ENCODE results near the gene CDH23.
A peak's percentile ranks its signal among the peaks of the same experiment; 100 is the strongest.

CDH23 gene

DNA sequence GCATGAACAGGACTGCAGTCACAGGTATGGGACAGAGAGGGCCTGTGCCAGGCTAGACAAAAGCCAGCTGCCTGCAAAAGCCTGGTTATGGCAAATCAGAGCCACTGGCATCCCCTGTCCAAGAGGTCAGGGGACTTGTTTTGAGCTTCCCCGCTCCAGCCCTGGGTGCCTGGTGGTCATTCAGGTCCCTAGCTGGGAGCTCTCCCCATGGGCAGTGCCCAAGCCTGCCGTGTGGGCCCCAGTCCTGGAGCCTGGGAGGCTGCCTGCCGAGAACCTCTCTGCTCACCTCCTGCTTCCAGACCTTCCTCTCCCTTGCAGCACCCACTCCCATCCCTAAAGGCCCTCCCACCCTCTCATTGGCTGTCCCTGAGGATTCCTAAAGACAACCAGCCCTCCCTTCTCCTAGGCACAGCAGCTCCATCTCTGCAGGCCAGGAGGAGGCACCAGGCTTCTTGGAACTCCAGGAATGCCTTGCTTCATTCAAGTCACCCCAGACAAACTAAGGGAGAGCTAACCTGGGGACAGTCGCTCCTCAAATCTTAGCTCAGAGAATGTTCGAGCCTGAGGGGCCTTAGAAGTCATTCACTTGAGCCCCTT, 172.3 kb downstream of the CDH23 start:
- TF ChIP-seq POLR2A (IDR thresholded peaks at IDR 0.05; ENCODE audit: low read length) (no peak), GATA1 (IDR thresholded peaks at IDR 0.05; ENCODE audit: low read depth, low read length) (no peak)
- DNase-seq = no peak

DNA sequence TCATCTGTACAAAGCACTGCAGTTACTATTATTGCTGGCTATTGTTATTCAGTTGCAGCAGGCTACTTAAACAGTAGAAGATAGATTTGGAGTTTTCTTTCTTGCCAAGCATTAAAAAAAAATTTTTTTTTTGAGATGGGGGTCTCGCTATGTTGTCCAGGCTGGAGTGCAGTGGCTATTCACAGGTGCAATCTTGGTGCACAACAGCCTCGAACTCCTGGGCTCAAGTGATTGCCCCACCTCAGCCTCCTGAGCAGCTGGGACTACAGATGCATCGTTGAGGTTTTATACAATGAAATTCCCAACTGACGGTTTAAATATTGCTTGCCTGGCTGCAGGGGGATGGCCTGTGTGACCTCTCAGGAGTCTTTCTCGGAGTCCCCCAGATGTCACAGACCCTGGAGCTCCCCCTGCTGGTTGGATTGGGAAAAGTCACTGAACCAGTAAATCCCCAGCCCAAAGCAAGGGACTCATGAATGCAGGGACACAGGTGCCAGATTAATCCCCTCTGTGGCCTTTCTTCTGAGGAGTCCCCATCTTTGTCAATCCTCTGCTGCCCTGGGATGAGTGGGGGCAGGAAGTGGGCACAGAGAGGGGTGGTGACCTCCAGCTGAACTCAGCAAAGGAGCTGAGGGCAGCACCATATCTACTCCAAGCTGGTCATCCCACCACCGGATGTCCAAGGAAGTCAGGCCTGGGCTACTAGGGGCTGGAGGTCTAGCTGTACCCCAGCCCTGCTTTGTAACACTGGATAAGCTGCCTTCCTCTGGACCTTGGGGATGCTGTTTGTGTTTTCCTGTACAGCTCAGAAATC, 173.3 kb downstream of the CDH23 start:
- TF ChIP-seq POLR2A (IDR thresholded peaks at IDR 0.05; ENCODE audit: low read length) (no peak), GATA1 (IDR thresholded peaks at IDR 0.05; ENCODE audit: low read depth, low read length) (no peak)

DNA sequence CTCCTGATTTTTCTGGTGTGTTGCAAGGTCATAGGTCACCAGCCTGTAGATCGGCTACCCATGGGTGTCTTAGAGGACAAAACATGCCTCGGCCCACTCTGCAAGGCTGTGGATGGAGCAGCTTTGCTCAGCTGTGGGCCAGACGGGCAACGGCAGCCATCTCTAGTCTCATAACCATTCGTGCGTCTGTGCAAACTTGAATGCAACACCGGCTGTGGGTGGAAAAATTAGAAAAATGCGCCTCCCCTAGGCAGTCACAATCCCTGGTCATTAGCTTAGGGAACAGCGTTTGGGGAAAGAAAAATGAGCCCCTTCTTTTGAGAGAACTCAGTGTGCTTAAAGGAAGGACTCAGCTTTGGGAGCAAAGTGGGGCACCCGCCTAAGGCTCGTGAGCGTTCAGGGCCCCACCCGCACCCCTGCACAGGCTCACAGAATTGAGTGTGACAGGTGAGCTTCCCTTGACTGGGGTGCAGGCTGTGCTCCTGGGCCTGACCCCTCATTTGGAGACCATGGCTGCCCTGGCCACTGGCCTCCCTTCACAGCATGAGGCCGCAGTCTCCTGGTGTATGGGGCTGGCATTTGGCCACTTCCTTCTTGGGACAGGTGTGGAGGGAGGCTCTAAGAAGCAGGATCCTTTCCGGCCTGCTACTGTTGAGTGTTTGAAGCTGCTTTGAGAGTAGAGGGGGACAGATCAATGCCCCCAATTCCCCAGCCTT, 174.9 kb downstream of the CDH23 start:
- DNase-seq = no peak
- TF ChIP-seq GATA1 (IDR thresholded peaks at IDR 0.05; ENCODE audit: low read depth, low read length) (no peak), POLR2A (IDR thresholded peaks at IDR 0.05; ENCODE audit: low read length) (no peak)

More for the DNA sequence above, 173.3 kb downstream of the CDH23 start:
- DNase-seq = peak; percentile 58 to 78

DNA sequence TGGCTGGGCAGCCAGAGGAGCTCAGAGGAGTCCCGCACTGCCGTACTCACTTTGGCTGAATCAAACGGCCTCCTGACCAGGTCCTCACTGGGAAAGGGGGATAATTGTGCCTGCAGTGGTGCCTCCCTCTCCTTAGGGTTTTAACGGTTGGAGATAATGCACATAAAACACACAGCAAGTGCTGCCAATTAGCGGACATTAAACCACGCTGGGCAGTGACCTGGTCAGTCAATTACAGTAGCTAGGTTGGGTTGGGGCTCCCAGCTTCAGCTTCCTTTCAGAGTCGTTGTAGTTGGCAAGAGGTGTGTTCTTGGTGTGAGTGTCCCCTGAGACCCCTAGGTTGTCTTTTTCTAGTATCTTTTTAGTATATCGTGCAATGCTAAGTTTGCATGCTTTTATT, 176.2 kb downstream of the CDH23 start:
- no peak for DNase-seq
- TF ChIP-seq POLR2A (IDR thresholded peaks at IDR 0.05; ENCODE audit: low read length) = no peak
- TF ChIP-seq GATA1 (IDR thresholded peaks at IDR 0.05; ENCODE audit: low read depth, low read length) = no peak

DNA sequence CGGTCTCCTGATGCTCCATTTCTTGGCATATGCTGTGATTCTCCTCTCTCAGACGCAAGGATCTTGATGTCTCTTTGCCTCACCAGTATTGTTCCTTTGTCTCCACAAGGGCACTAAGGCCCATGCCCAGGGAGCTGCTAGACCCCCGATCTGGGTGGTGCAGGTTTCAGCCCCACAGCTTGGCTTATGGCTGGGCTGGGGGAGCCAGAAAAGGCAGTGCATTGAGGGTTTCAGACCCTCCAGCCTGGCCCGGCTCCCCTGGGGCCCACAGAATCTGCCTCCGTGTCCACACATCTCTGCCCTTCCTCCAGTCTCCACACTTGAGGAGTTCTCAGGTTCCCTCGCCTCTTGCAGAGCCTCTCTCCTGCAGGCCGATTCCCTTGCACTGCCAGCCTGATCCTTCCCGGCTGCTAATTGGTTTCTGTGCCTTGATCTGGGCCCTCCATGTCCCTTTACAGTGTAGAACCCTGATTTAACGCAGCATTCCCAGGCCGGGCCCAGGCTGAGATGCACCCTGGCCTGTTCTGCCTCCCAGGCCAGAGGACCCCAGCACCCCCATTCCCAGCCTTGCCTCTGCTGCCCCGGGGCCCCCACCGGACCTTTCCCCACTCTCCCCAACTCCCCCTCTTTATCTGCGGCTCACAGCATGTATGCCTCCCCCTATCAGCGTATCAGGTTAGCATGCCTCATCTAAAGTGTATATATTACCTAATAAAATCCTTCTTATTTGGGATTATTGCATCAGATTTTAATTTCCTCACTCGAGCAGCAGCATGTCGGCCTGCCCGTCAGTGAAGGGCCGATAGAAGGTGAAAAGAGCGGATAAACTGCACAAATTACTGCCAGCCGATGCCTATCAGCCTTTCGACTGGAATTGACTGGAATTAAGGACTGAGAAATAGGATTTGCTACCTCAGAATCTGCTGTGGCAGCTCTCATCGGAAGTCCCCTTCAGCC, 177.1 kb downstream of the CDH23 start:
- no peak for DNase-seq
- TF ChIP-seq POLR2A (IDR thresholded peaks at IDR 0.05; ENCODE audit: low read length) = no peak

DNA sequence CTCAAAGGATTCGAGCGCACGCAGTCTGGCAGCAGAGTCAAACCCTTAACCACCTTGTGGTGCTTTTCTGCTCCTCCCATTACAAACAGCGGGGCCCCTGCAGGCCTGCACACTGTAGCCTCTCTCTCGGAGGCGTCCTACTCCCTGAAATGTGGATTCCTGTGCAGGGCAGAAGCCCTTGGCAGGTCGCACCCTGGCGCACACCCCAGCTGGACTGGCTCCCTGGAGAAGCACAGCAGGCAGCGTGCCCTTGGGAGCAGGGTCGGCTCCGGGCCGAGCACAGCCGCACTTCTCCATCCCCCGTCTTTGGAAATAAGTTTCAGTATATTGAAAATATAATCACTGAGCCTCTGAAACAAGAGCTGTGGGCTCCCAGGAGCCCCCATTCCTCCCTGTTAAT, 178.7 kb downstream of the CDH23 start:
- DNase-seq = no peak
- TF ChIP-seq POLR2A (IDR thresholded peaks at IDR 0.05; ENCODE audit: low read length) = no peak
- TF ChIP-seq GATA1 (IDR thresholded peaks at IDR 0.05; ENCODE audit: low read depth, low read length) = no peak

DNA sequence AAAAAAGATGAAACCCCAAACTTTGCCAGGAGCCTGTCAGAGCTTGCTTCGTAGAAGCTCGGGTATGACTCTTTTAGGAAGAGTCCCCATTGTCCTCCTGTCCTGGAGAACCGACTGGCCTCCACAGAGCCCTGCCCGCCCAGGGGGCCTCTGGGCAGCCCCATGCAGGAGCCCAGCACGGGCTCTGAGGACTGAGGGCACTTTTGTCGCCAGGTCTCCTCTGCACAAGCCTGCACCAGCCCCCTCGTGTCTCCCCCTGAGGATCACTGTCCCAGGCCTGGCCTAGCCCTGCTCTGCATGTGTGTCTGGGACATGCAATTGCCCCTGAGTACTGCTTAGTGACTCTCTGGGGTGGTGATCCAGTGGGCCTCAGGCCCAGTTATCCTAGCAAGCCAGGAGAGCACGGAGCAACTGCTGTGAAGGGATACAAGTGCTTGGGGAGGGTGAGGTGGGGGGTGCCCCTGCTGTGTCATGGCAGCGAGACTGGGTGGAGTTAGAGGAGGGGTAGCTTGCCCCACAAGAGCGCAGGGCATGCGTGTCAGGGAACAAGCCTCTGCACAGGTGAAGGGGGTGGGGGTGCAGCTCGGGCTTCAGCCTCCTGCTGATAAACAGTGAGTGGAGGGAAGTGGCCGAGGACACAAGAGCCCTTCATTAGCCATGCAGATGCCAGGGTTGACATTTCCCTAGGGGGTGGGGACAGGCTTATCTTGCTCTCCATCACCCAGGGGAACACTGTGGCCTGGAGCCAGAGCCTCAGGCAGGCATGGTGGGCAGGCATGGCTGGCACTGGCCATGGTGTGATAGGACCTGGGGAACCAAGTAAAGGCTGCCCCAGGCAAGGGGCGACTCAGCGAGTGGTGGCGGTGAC, 179.4 kb downstream of the CDH23 start:
- TF ChIP-seq GATA1 (IDR thresholded peaks at IDR 0.05; ENCODE audit: low read depth, low read length) (no peak), POLR2A (IDR thresholded peaks at IDR 0.05; ENCODE audit: low read length) (no peak)
- no peak for DNase-seq

DNA sequence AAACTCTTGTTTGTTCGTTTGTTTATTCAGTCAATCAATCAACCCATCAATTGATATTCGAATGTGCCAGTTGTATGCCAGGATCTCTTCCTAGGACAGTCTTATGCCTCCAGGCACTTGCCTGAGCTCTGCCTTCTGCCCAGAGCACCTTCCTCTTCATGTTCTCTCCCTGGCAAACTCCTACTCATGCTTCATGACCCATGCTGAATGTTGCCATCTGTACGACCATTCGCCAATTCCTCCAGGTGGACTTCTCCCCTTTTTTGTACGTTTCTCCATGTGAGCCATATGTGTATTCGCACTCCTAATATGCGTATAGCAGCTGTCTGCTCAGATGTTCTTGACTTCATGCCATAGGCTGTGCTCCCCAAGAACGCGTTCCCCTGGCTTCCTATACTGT, 180.1 kb downstream of the CDH23 start:
- TF ChIP-seq GATA1 (IDR thresholded peaks at IDR 0.05; ENCODE audit: low read depth, low read length) (no peak), POLR2A (IDR thresholded peaks at IDR 0.05; ENCODE audit: low read length) (no peak)
- DNase-seq = no peak

DNA sequence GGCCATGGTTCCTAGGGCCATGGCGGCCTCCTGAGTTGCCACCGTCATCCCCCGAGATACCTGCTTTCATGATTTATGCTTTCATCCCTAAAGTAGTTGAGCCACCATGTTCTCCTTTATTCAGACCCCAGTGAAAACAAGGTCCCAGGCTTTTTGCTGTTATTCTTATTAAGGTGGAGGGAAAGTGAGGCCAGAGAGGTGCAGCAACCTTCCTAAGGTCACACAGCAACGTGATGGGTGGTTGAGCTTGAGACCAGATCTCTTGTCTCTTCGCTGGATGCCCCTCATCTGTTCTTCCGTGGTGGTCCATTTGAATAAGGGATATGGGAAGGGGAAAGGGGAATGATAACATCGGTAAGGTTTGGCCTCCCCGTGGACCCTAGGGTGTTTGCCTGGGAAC, 180.6 kb downstream of the CDH23 start:
- TF ChIP-seq GATA1 (IDR thresholded peaks at IDR 0.05; ENCODE audit: low read depth, low read length) = no peak
- no peak for TF ChIP-seq POLR2A (IDR thresholded peaks at IDR 0.05; ENCODE audit: low read length)

DNA sequence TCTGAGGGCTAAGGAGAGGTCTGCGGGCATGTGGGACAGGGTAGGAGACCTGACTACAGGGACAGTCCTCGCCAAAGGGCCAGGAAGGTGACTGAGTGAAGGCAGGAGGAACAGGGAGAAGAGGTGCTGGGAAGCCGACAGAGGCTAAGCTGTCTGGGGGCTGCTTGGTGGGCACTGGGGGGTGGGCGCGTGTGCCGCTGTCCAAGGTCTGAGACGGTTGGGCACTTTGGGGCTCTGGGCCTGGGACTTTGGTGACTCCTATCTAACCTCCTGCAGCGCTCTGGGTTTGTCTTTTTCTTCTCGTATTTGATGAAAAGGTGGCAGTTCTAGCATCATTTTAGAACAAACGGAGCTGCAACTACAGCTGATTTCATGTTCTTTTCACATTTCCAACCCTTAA, 181.3 kb downstream of the CDH23 start:
- no peak for DNase-seq
- no peak for TF ChIP-seq GATA1 (IDR thresholded peaks at IDR 0.05; ENCODE audit: low read depth, low read length)
- TF ChIP-seq POLR2A (IDR thresholded peaks at IDR 0.05; ENCODE audit: low read length) = no peak

More for the DNA sequence above, 180.6 kb downstream of the CDH23 start:
- DNase-seq = no peak

DNA sequence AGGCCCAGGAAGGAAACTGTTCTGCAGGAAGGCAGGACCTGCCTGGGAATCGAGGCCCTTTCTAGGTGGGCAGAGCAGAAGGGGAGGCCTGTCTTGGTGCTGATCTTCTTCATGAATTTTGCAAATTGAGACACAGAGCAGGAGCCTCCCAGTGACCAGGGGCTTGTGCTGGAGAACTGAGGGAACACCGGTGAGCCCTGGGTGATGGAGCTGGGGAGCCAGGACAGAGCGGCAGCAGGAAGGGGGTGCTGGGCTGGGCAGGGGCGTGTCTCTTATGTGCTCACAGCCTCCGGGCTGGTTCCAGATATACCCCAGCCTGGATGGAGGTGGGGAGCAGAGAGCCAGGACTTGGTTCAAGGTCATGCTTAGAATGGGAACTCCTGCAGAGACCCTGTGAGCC, 182.9 kb downstream of the CDH23 start:
- no peak for TF ChIP-seq POLR2A (IDR thresholded peaks at IDR 0.05; ENCODE audit: low read length)
- no peak for TF ChIP-seq GATA1 (IDR thresholded peaks at IDR 0.05; ENCODE audit: low read depth, low read length)
- no peak for DNase-seq

DNA sequence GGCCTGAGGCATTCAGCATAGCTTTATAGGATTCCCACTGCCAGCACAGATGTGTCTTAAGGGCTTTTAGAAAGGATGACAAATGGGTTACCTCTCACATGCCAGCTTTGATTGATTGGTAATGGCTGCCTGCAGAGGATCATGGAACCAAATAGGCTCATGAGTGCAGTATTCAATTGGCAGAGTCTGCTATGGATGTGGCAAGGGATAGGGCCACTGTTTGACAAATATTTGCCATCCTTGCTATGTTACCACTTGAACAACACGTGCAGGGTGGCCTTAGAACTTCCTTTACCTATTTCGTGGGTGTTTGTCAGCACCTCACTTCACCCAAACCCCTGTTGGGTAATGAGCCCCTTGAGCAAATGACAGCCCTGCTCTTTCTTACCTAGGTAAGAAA, 183.7 kb downstream of the CDH23 start:
- DNase-seq = no peak
- TF ChIP-seq POLR2A (IDR thresholded peaks at IDR 0.05; ENCODE audit: low read length) = no peak
- no peak for TF ChIP-seq GATA1 (IDR thresholded peaks at IDR 0.05; ENCODE audit: low read depth, low read length)

DNA sequence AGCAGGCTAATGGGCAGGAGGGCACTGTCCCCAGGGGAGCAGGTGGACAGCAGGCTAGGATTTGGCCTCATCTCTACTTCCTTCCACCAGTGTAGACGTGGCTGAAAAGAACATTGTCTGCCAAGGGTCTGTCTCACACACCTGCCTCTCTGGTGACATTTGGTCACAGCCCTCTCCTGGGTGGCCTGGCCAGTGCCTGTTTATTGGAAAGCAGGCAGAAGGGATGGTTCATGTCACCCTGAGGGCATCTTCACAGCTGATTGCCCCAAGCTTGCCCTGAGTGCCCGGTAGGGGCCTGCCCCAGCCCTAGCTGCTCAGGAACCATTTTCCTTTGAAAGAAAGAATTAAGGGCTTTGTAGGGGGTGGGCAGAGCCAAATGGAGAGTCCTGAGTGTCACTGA, 184.2 kb downstream of the CDH23 start:
- TF ChIP-seq POLR2A (IDR thresholded peaks at IDR 0.05; ENCODE audit: low read length) = no peak
- no peak for TF ChIP-seq GATA1 (IDR thresholded peaks at IDR 0.05; ENCODE audit: low read depth, low read length)
- no peak for DNase-seq

Data from erythroblast (primary cell).